H9 (cell line): Measurements from ENCODE around the gene SCYGR1. TPM values are rescaled to one million over a fixed set of nuclear protein-coding genes. Genes with fewer than 3 reads are reported as not detected.

Experiments
- DNase-seq: peaks from one replicate; pipeline ENCODE4 v3.0.0-alpha.2; 2017
- H2AFZ ChIP-seq: one replicate; pipeline ENCODE4 v1.6.1; 2013; ENCODE audit warnings: mild to moderate bottlenecking, low read length, control low read depth, moderate library complexity
- H2AK5ac ChIP-seq: 2 replicates; pipeline ENCODE4 v1.6.1; 2013; ENCODE audit warnings: low read length, control low read depth, mixed read lengths; ENCODE audit not compliant: insufficient read length
- H2BK120ac ChIP-seq: one replicate; pipeline ENCODE4 v1.6.1; 2013; ENCODE audit warnings: low read depth, mild to moderate bottlenecking, low read length, control low read depth, inconsistent platforms; ENCODE audit not compliant: poor library complexity, severe bottlenecking
- H2BK12ac ChIP-seq: 2 replicates; pipeline ENCODE4 v1.6.1; 2013; ENCODE audit warnings: low read length, control low read depth, mixed read lengths, low read depth; ENCODE audit not compliant: insufficient read length
- H2BK15ac ChIP-seq: 2 replicates; pipeline ENCODE4 v1.6.1; 2013; ENCODE audit warnings: low read depth, low read length, control low read depth
- H2BK20ac ChIP-seq: one replicate; pipeline ENCODE4 v1.6.1; 2013; ENCODE audit warnings: low read depth, mild to moderate bottlenecking, low read length, control low read depth, inconsistent platforms; ENCODE audit not compliant: poor library complexity, severe bottlenecking
- H2BK5ac ChIP-seq: 2 replicates; pipeline ENCODE4 v1.6.1; 2013; ENCODE audit warnings: low read length, control low read depth, mixed read lengths; ENCODE audit not compliant: insufficient read length
- H3K14ac ChIP-seq: 2 replicates; pipeline ENCODE4 v1.6.1; 2013; ENCODE audit warnings: low read length, control low read depth; ENCODE audit not compliant: insufficient read depth
- H3K18ac ChIP-seq: 2 replicates; pipeline ENCODE4 v1.6.1; 2013; ENCODE audit warnings: low read depth, mild to moderate bottlenecking, mixed read lengths, low read length, control low read depth; ENCODE audit not compliant: insufficient read length
- H3K23ac ChIP-seq: 2 replicates; pipeline ENCODE4 v1.6.1; 2013; ENCODE audit warnings: low read length, control low read depth, mixed read lengths, low read depth; ENCODE audit not compliant: insufficient read length
- H3K23me2 ChIP-seq: 2 replicates; pipeline ENCODE4 v1.6.1; 2013; ENCODE audit warnings: low read depth, mild to moderate bottlenecking, mixed read lengths, low read length, control low read depth; ENCODE audit not compliant: insufficient read length, poor library complexity, severe bottlenecking
- H3K27ac ChIP-seq: 2 replicates; pipeline ENCODE4 v1.5.1; 2013; ENCODE audit warnings: low read length, control low read depth, mixed read lengths, low read depth; ENCODE audit not compliant: insufficient read length
- H3K27me3 ChIP-seq: 2 replicates; pipeline ENCODE4 v1.6.1; 2013; ENCODE audit warnings: low read length, control low read depth, inconsistent platforms; ENCODE audit not compliant: insufficient read depth
- H3K4ac ChIP-seq: 2 replicates; pipeline ENCODE4 v1.6.1; 2013; ENCODE audit warnings: low read depth, mild to moderate bottlenecking, control low read depth, inconsistent platforms, low read length, moderate library complexity
- H3K4me1 ChIP-seq: 2 replicates; pipeline ENCODE4 v1.6.1; 2013; ENCODE audit warnings: low read length, control low read depth, inconsistent platforms; ENCODE audit not compliant: insufficient read depth
- H3K4me2 ChIP-seq: 2 replicates; pipeline ENCODE4 v1.6.1; 2013; ENCODE audit warnings: low read length, control low read depth, mixed read lengths; ENCODE audit not compliant: insufficient read length, insufficient read depth
- H3K56ac ChIP-seq: 2 replicates; pipeline ENCODE4 v1.6.1; 2013; ENCODE audit warnings: low read depth, mild to moderate bottlenecking, mixed read lengths, low read length, control low read depth; ENCODE audit not compliant: insufficient read length
- H3K79me1 ChIP-seq: 2 replicates; pipeline ENCODE4 v1.6.1; 2013; ENCODE audit warnings: low read depth, mild to moderate bottlenecking, moderate library complexity, low read length, control low read depth, inconsistent platforms; ENCODE audit not compliant: insufficient read depth, poor library complexity, severe bottlenecking
- H3K79me2 ChIP-seq: 2 replicates; pipeline ENCODE4 v1.6.1; 2013; ENCODE audit warnings: low read length, control low read depth, inconsistent platforms; ENCODE audit not compliant: insufficient read depth
- H3K9ac ChIP-seq: 2 replicates; pipeline ENCODE4 v1.6.1; 2013; ENCODE audit warnings: low read length, control low read depth, mixed read lengths; ENCODE audit not compliant: insufficient read length; ENCODE audit errors: extremely low read depth
- H3K9me3 ChIP-seq: one replicate; pipeline ENCODE4 v1.6.1; 2013; ENCODE audit warnings: low read depth, low read length, inconsistent platforms; ENCODE audit not compliant: control insufficient read depth
- H3T11ph ChIP-seq: one replicate; pipeline ENCODE4 v1.6.1; 2013; ENCODE audit warnings: mild to moderate bottlenecking, low read length, control low read depth, inconsistent platforms
- H4K20me1 ChIP-seq: one replicate; pipeline ENCODE4 v1.6.1; 2013; ENCODE audit not compliant: control insufficient read depth, insufficient read length, insufficient read depth
- H4K5ac ChIP-seq: 2 replicates; pipeline ENCODE4 v1.6.1; 2013; ENCODE audit warnings: low read depth, mild to moderate bottlenecking, mixed read lengths, low read length, control low read depth; ENCODE audit not compliant: insufficient read length
- H4K8ac ChIP-seq: replicated peaks from 2 replicates; pipeline ENCODE4 v1.6.1; 2013; ENCODE audit warnings: low read length, control low read depth, mixed read lengths, low read depth; ENCODE audit not compliant: insufficient read length
- H4K91ac ChIP-seq: 2 replicates; pipeline ENCODE4 v1.6.1; 2013; ENCODE audit warnings: low read depth, mild to moderate bottlenecking, moderate library complexity, mixed read lengths, low read length, control low read depth; ENCODE audit not compliant: insufficient read length
- H3K27ac Mint-ChIP-seq, 3 experiments: 2 replicates in 2 of 3; 3 replicates in 1 of 3; pipeline ENCODE4 v1.8.0; 2020 to 2021; ENCODE audit warnings: mixed read lengths in 3 of 3, mild to moderate bottlenecking in 1 of 3, moderate library complexity in 1 of 3
- H3K27me3 Mint-ChIP-seq: 2 replicates; pipeline ENCODE4 v1.8.0; 2021; ENCODE audit warnings: low read depth, mild to moderate bottlenecking, moderate library complexity, mixed read lengths
- H3K36me3 Mint-ChIP-seq, 3 experiments: 2 replicates in 2 of 3; 3 replicates in 1 of 3; pipeline ENCODE4 v1.8.0; 2020 to 2021; ENCODE audit warnings: low read depth in 3 of 3, mixed read lengths in 3 of 3; ENCODE audit not compliant: insufficient read depth in 1 of 3
- H3K4me1 Mint-ChIP-seq, 2 experiments: 2 replicates each; pipeline ENCODE4 v1.8.0; 2020; ENCODE audit warnings: mixed read lengths in 2 of 2
- H3K4me3 Mint-ChIP-seq, 2 experiments: 2 replicates in 1 of 2; 3 replicates in 1 of 2; pipeline ENCODE4 v1.8.0; 2020 to 2021; ENCODE audit warnings: mild to moderate bottlenecking in 2 of 2, mixed read lengths in 2 of 2, moderate library complexity in 1 of 2
- H3K9me3 Mint-ChIP-seq, 2 experiments: 2 replicates in 1 of 2; 3 replicates in 1 of 2; pipeline ENCODE4 v1.8.0; 2020; ENCODE audit warnings: mild to moderate bottlenecking in 2 of 2, mixed read lengths in 2 of 2, moderate library complexity in 1 of 2
- WGBS: extraction: QIAGEN DNeasy Blood & Tissue Kit; methylation state at CpG from one replicate; pipeline ENCODE4 v1.1.7; 2013; ENCODE audit warnings: missing lambda C conversion rate, low lambda C conversion rate, mixed read lengths; ENCODE audit not compliant: insufficient read length; ENCODE audit errors: extremely low coverage; 5-methylcytosine and 5-hydroxymethylcytosine counted together
- total RNA-seq: library from RNA; stranded (reverse); gene quantifications from 2 replicates; pipeline ENCODE4 v1.2.1, GENCODE V29; 2021
- TF ChIP-seq, protein P1 (sequence below): fragments of 200-600 bp; sonication (generic); conservative IDR thresholded peaks from 3 replicates; pipeline ENCODE4 v1.8.0; 2021; ENCODE audit warnings: antibody characterized with exemption, mild to moderate bottlenecking

SCYGR1 gene
- total RNA-seq, 1 experiment from 2014 or later = not detected

DNA sequence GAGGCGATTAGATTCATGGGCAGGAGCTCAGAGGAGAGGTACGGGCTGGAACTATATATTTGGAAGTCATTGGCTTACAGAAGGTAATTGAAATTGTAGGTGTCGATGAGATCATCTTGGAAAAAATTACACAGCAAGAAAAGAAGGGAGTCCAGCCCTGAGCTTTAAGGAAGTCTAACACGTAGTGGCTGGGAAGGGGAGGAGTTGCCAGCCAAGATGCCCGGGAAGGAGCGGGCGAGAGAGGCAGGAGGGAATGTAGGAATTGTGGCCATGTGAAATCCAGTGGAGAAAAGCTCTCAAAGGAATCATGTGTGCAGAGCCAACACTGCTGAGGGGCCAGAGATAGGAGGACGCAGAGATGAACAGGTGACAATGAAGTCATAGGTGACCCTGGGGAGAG is 25.6 kb upstream of the SCYGR1 start:
- H3K9ac ChIP-seq = no peak overlapping the region
- no peak overlapping the region for H3K4ac ChIP-seq
- H3T11ph ChIP-seq = no peak overlapping the region
- H2BK5ac ChIP-seq = no peak overlapping the region
- Mint-ChIP-seq H3K27me3 (no peaks in the 10 kb centered on the region), H3K4me3 (no peak overlapping the region), H3K9me3 (no peaks in the 10 kb centered on the region), H3K36me3 (no peaks in the 10 kb centered on the region), H3K4me1 (peaks cover 5 to 7% of the 10 kb centered on the region in 2 experiments; a peak in 2 of 4 replicates), H3K27ac (no peak overlapping the region)
- no peak overlapping the region for H4K8ac ChIP-seq
- no peaks in the 10 kb centered on the region for H3K4me1 ChIP-seq
- DNase-seq = no peak
- no peak overlapping the region for H3K18ac ChIP-seq
- H3K27me3 ChIP-seq = no peaks in the 10 kb centered on the region
- no peak overlapping the region for H3K56ac ChIP-seq
- no peak overlapping the region for H3K4me2 ChIP-seq
- H3K23ac ChIP-seq = no peak overlapping the region
- H4K5ac ChIP-seq = no peak overlapping the region
- no peak overlapping the region for H3K27ac ChIP-seq
- no peak overlapping the region for H2BK12ac ChIP-seq
- H2BK20ac ChIP-seq = no peak overlapping the region
- H3K9me3 ChIP-seq = no peaks in the 10 kb centered on the region
- no peaks in the 10 kb centered on the region for H3K79me2 ChIP-seq
- H2AK5ac ChIP-seq = no peak overlapping the region
- no peak overlapping the region for H2BK120ac ChIP-seq
- no peaks in the 10 kb centered on the region for H3K23me2 ChIP-seq
- H2AFZ ChIP-seq = no peak overlapping the region
- H4K20me1 ChIP-seq = no peaks in the 10 kb centered on the region
- no peak overlapping the region for H3K14ac ChIP-seq
- no peak overlapping the region for H2BK15ac ChIP-seq
- TF ChIP-seq, protein P1, sequence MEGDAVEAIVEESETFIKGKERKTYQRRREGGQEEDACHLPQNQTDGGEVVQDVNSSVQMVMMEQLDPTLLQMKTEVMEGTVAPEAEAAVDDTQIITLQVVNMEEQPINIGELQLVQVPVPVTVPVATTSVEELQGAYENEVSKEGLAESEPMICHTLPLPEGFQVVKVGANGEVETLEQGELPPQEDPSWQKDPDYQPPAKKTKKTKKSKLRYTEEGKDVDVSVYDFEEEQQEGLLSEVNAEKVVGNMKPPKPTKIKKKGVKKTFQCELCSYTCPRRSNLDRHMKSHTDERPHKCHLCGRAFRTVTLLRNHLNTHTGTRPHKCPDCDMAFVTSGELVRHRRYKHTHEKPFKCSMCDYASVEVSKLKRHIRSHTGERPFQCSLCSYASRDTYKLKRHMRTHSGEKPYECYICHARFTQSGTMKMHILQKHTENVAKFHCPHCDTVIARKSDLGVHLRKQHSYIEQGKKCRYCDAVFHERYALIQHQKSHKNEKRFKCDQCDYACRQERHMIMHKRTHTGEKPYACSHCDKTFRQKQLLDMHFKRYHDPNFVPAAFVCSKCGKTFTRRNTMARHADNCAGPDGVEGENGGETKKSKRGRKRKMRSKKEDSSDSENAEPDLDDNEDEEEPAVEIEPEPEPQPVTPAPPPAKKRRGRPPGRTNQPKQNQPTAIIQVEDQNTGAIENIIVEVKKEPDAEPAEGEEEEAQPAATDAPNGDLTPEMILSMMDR = no peak
- no peak overlapping the region for H4K91ac ChIP-seq
- WGBS = no CpG with 5 or more reads among the region's 8 CpGs
- no peaks in the 10 kb centered on the region for H3K79me1 ChIP-seq
